ENCODE data around the gene RPS27L.

Gene RPS27L

DNA sequence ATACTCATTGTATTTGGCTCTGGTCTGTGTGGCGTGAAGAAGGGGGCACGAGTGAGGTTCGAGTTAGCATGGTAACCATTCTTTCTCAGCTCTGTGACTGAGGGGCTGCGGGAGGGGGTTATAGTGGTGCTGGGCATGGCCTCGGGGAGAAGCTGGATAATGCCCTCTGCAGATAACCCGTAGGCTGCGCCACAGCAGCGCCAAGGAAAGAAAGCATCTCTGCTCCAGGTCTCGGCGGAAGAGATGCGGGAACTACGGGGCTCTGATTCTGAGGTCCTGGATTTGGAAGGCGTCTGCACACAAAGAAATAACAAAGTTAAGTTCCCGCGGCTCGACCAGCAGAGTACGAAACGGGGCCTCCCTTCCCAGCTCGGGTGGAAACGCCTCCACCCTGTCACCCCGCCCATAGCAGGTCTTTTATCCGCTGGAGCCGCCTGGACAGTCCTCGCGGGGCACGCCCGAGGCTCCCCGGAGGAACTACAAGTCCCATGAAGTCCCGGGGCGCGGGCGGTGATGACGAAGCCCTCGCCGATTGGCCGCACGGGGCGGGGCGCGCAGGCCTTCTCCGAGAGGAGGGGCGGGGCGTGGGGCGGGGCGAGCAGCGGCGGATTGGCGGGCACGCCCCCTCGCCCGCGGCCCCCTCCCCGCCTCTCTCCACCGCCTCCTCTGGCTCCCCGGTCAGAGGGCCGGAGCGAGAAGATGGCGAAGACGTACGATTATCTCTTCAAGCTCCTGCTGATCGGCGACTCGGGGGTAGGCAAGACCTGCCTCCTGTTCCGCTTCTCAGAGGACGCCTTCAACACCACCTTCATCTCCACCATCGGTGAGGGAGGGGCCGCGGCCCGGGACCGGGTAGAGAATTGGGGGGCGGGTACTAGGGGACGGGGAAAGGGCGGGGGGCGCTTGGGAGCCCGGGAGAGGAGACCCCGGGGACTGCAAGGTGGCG lies 31.9 kb upstream of the RPS27L start, which contains the start of gene RAB8B:
RAB8B (plus strand) TSS at position 681 of the 946 bp plus-strand sequence; CDS start at position 700, 19 bp downstream.
- no peaks in the 10 kb centered on the region for H3K36me3 ChIP-seq
- TF ChIP-seq, protein P1, sequence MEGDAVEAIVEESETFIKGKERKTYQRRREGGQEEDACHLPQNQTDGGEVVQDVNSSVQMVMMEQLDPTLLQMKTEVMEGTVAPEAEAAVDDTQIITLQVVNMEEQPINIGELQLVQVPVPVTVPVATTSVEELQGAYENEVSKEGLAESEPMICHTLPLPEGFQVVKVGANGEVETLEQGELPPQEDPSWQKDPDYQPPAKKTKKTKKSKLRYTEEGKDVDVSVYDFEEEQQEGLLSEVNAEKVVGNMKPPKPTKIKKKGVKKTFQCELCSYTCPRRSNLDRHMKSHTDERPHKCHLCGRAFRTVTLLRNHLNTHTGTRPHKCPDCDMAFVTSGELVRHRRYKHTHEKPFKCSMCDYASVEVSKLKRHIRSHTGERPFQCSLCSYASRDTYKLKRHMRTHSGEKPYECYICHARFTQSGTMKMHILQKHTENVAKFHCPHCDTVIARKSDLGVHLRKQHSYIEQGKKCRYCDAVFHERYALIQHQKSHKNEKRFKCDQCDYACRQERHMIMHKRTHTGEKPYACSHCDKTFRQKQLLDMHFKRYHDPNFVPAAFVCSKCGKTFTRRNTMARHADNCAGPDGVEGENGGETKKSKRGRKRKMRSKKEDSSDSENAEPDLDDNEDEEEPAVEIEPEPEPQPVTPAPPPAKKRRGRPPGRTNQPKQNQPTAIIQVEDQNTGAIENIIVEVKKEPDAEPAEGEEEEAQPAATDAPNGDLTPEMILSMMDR (IDR thresholded peaks at IDR 0.05; ENCODE audit: low read depth, low read length) = no peak
- peak within 1 kb of the TSS; percentile 90 for H3K4me3 ChIP-seq (ENCODE audit: low read depth, low read length)
- H3K27ac ChIP-seq = peak within 1 kb of the TSS; percentile 69
- no peaks in the 10 kb centered on the region for H3K27me3 ChIP-seq (ENCODE audit: insufficient read depth, low read depth, severe bottlenecking)
- no peaks in the 10 kb centered on the region for H3K9me3 ChIP-seq (ENCODE audit: severe bottlenecking)
- peak; percentile 98 for DNase-seq

DNA sequence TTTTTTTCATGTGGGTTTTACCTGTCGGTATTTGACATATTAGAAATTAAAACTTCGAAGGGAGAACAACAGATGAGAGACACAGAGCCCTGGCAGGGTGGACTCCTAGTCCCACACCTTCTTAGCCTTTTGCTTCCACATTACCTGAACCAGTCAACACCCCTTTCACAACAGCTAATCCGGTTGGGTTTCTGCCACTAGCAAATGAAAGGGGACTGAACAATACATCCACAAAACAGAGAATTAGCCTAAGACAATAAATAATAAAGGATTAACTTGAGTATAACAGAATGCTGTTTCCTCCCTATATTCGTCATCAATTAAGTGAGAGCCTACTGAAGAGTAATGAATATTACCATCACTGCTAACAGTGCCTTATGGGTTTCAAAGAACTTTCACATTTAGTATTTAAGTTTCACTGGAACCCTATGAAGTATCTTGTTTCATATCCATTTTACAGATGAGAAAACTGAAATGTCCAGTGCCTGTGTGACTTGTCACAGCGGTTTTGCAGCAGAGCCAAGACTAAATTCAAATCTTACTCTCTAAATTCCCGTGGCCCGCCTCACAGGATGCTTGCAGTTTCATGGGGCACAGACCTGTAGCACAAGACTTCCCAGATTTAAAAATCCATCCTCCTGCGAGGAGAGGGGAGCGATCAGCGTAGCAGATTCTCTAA lies 31.1 kb upstream of the RPS27L start:
- Histone ChIP-seq H3K4me3 (ENCODE audit: low read depth, low read length) (peak overlapping the region; percentile 90), H3K27ac (peak overlapping the region; percentile 66), H3K36me3 (no peaks in the 10 kb centered on the region), H3K9me3 (ENCODE audit: severe bottlenecking) (no peaks in the 10 kb centered on the region), H3K27me3 (ENCODE audit: insufficient read depth, low read depth, severe bottlenecking) (no peaks in the 10 kb centered on the region)
- TF ChIP-seq, protein P1 (IDR thresholded peaks at IDR 0.05; ENCODE audit: low read depth, low read length) = no peak
- DNase-seq = no peak

DNA sequence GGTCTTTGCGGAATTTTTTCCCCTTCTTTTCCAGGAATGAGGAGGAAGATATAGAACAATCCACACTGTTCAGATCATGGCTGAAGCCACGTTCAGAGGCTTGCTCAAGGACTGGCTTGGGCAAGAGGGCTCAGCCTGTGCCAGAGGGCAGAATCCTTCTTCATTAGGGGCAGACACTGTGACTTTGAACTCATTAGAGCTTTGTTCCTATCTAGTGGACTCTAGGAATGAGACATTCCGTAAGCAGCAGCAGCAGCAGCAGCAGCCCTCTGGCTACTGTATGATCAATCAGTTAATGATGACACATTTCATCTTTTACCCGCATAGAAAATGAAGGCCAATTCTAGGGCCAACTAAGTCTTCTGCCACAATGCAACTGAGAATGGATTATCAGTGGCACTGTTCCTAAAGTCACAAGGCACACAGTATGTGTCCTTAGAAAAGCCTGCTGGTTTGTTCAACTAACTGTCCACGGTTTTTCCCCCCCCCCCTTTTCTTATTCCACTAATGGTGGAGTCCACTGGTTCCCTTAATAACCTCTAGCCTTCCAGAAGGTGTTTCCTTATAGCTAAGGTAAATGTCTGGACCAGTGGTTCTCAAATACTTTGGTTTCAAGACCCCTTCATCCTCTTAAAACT lies 30.4 kb upstream of the RPS27L start:
- no peaks in the 10 kb centered on the region for H3K36me3 ChIP-seq
- no peak overlapping the region for H3K4me3 ChIP-seq (ENCODE audit: low read depth, low read length)
- TF ChIP-seq, protein P1 (IDR thresholded peaks at IDR 0.05; ENCODE audit: low read depth, low read length) = no peak
- H3K9me3 ChIP-seq (ENCODE audit: severe bottlenecking) = no peaks in the 10 kb centered on the region
- H3K27ac ChIP-seq = no peak overlapping the region
- H3K27me3 ChIP-seq (ENCODE audit: insufficient read depth, low read depth, severe bottlenecking) = no peaks in the 10 kb centered on the region
- no peak for DNase-seq

DNA sequence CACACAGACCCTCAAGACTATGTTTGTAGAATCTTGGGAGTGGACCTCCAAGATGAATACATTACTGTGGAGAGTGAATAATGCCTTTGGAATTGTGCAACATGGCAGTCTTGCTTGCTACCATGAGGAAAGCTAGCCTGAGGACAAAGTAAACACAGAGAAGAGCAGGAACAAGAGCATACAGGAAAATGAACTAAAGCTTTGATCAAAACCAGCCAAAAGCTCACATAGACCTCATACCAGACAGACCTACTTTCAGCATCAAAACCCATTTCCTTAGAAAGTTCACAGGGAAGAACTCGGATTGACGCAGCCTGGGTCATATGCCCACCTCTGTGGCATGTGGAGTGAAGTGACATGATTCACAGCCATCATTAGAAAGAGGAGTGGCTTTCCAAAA lies 28.8 kb upstream of the RPS27L start:
- Histone ChIP-seq H3K27me3 (ENCODE audit: insufficient read depth, low read depth, severe bottlenecking) (no peaks in the 10 kb centered on the region), H3K27ac (no peak overlapping the region), H3K9me3 (ENCODE audit: severe bottlenecking) (no peaks in the 10 kb centered on the region), H3K4me3 (ENCODE audit: low read depth, low read length) (no peak overlapping the region), H3K36me3 (no peaks in the 10 kb centered on the region)
- TF ChIP-seq, protein P1 (IDR thresholded peaks at IDR 0.05; ENCODE audit: low read depth, low read length) = no peak
- no peak for DNase-seq

DNA sequence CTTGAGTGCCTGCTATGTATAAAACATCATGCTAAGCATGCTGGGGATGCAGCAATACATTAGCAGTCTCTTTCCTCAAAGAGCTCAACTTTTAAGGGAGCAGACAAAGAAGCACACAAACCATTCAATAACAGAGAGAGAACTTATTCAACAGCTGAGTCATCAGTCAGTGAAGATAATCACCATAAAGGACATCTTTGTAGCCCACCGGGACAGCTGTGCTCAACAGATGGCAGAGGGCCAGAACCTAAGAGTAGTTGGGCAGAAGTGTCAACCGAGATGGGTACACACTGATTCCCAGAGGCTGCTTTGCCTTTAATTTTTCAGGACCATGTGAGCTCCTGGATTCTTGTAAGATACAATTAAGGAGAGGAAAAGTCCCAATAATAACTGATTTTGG lies 27.9 kb upstream of the RPS27L start:
- Histone ChIP-seq H3K9me3 (ENCODE audit: severe bottlenecking) (no peaks in the 10 kb centered on the region), H3K4me3 (ENCODE audit: low read depth, low read length) (no peak overlapping the region), H3K27ac (no peak overlapping the region), H3K27me3 (ENCODE audit: insufficient read depth, low read depth, severe bottlenecking) (no peaks in the 10 kb centered on the region), H3K36me3 (no peaks in the 10 kb centered on the region)
- TF ChIP-seq, protein P1 (IDR thresholded peaks at IDR 0.05; ENCODE audit: low read depth, low read length) = no peak
- no peak for DNase-seq

Measured in WERI-Rb-1 (cell line).